Liver (tissue), 3 donors: ENCODE data around the gene KDM7A.

Source experiments
- GABPA ChIP-seq, 2 donors: IDR thresholded peaks in 1 of 2; conservative IDR thresholded peaks in 1 of 2; 2 replicates each; pipeline ENCODE4 v1.6.1; 2016; ENCODE audit warnings: antibody characterized with exemption in 2 of 2, mild to moderate bottlenecking in 1 of 2, moderate library complexity in 1 of 2
- RXRA ChIP-seq, 2 donors: IDR thresholded peaks; 2 replicates each; pipeline ENCODE4 v1.6.1; 2017 to 2018; ENCODE audit warnings: antibody characterized with exemption in 2 of 2, mild to moderate bottlenecking in 1 of 2
- TAF1 ChIP-seq: conservative IDR thresholded peaks from 2 replicates; pipeline ENCODE4 v1.6.1; 2016; ENCODE audit warnings: antibody characterized with exemption, mild to moderate bottlenecking
- YY1 ChIP-seq: IDR thresholded peaks from 2 replicates; pipeline ENCODE4 v1.6.1; 2016; ENCODE audit warnings: antibody characterized with exemption, mild to moderate bottlenecking
- TF ChIP-seq, protein P1 (sequence below): fragments of 150-350 bp; IDR thresholded peaks from 2 replicates; pipeline ENCODE4 v1.5.1; 2017; ENCODE audit warnings: improper control_type of control experiment, low read depth, low read length; ENCODE audit not compliant: missing input control
- TF ChIP-seq, protein P2 (sequence below): IDR thresholded peaks from 2 replicates; pipeline ENCODE4 v1.6.1; 2016; ENCODE audit warnings: antibody characterized with exemption
- TF ChIP-seq, protein P3 (sequence below): IDR thresholded peaks from 2 replicates; pipeline ENCODE4 v1.6.1; 2016; ENCODE audit warnings: antibody characterized with exemption, mild to moderate bottlenecking
- TF ChIP-seq, protein P4 (sequence below): IDR thresholded peaks from 2 replicates; pipeline ENCODE4 v1.6.1; 2016; ENCODE audit warnings: antibody characterized with exemption
- donor health status: healthy.
- donor health status: healthy.

DNA sequence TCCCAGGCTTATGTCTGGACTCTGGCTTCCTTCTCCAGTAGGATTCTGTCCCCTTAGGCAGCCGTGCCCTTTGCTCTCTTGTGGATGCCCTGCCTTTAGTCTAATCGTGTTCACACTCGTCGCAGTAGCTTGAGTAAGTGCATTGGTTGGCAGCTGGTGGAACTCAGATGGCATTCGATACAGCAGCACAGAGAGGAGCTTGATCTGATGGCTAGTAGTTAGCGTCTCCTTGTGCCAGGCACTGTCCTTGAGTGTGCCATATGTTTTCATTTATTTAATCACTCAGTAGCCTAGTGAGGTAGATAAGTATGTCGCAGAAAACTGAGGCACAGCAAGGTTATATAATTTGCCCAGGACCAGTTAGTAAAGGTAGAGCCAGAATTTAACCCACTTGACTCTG lies 95.9 kb downstream of the KDM7A start:
- TF ChIP-seq, protein P1, sequence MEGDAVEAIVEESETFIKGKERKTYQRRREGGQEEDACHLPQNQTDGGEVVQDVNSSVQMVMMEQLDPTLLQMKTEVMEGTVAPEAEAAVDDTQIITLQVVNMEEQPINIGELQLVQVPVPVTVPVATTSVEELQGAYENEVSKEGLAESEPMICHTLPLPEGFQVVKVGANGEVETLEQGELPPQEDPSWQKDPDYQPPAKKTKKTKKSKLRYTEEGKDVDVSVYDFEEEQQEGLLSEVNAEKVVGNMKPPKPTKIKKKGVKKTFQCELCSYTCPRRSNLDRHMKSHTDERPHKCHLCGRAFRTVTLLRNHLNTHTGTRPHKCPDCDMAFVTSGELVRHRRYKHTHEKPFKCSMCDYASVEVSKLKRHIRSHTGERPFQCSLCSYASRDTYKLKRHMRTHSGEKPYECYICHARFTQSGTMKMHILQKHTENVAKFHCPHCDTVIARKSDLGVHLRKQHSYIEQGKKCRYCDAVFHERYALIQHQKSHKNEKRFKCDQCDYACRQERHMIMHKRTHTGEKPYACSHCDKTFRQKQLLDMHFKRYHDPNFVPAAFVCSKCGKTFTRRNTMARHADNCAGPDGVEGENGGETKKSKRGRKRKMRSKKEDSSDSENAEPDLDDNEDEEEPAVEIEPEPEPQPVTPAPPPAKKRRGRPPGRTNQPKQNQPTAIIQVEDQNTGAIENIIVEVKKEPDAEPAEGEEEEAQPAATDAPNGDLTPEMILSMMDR: no peak
- TF ChIP-seq, protein P2, sequence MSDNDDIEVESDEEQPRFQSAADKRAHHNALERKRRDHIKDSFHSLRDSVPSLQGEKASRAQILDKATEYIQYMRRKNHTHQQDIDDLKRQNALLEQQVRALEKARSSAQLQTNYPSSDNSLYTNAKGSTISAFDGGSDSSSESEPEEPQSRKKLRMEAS: no peak
- TF ChIP-seq, protein P3, sequence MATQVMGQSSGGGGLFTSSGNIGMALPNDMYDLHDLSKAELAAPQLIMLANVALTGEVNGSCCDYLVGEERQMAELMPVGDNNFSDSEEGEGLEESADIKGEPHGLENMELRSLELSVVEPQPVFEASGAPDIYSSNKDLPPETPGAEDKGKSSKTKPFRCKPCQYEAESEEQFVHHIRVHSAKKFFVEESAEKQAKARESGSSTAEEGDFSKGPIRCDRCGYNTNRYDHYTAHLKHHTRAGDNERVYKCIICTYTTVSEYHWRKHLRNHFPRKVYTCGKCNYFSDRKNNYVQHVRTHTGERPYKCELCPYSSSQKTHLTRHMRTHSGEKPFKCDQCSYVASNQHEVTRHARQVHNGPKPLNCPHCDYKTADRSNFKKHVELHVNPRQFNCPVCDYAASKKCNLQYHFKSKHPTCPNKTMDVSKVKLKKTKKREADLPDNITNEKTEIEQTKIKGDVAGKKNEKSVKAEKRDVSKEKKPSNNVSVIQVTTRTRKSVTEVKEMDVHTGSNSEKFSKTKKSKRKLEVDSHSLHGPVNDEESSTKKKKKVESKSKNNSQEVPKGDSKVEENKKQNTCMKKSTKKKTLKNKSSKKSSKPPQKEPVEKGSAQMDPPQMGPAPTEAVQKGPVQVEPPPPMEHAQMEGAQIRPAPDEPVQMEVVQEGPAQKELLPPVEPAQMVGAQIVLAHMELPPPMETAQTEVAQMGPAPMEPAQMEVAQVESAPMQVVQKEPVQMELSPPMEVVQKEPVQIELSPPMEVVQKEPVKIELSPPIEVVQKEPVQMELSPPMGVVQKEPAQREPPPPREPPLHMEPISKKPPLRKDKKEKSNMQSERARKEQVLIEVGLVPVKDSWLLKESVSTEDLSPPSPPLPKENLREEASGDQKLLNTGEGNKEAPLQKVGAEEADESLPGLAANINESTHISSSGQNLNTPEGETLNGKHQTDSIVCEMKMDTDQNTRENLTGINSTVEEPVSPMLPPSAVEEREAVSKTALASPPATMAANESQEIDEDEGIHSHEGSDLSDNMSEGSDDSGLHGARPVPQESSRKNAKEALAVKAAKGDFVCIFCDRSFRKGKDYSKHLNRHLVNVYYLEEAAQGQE: no peak
- no peak for TF ChIP-seq RXRA (IDR thresholded peaks at IDR 0.05)
- no peak for TF ChIP-seq GABPA (IDR thresholded peaks at IDR 0.05 in 1 of 2, conservative IDR thresholded peaks at IDR 0.05 in 1 of 2)
- TF ChIP-seq, protein P4, sequence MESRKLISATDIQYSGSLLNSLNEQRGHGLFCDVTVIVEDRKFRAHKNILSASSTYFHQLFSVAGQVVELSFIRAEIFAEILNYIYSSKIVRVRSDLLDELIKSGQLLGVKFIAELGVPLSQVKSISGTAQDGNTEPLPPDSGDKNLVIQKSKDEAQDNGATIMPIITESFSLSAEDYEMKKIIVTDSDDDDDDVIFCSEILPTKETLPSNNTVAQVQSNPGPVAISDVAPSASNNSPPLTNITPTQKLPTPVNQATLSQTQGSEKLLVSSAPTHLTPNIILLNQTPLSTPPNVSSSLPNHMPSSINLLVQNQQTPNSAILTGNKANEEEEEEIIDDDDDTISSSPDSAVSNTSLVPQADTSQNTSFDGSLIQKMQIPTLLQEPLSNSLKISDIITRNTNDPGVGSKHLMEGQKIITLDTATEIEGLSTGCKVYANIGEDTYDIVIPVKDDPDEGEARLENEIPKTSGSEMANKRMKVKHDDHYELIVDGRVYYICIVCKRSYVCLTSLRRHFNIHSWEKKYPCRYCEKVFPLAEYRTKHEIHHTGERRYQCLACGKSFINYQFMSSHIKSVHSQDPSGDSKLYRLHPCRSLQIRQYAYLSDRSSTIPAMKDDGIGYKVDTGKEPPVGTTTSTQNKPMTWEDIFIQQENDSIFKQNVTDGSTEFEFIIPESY: no peak
- no peak for TF ChIP-seq TAF1
- no peak for TF ChIP-seq YY1
